WI38 (cell line): Measurements from ENCODE around the gene UNC13B.
"Not testable (repeated sequence)": the region's sequence is repeated elsewhere in the genome, so short reads cannot be mapped to it uniquely, and the experiment has no call there.

Experiments
- H3K4me3 ChIP-seq: 2 replicates; pipeline ENCODE4 v1.5.1; 2011; ENCODE audit warnings: low read depth, mild to moderate bottlenecking, control low read depth, low read length
- CTCF ChIP-seq: IDR thresholded peaks from 2 replicates; pipeline ENCODE4 v1.5.1; 2012; ENCODE audit warnings: low read depth, mild to moderate bottlenecking, control low read depth, low read length

UNC13B gene

GRCh38 chr9:35116898-35117551, 44.8 kb upstream of the UNC13B start:
- peak; percentile 88 for TF ChIP-seq CTCF
- H3K4me3 ChIP-seq = peak overlapping the region; percentile 74

- no peak for TF ChIP-seq CTCF
- H3K4me3 ChIP-seq = no peak overlapping the region
Observed at GRCh38 chr9:35134920-35135319, 26.9 kb upstream of the UNC13B start.

- no peak for TF ChIP-seq CTCF
- H3K4me3 ChIP-seq = no peak overlapping the region
Observed at GRCh38 chr9:35135988-35136387, 25.8 kb upstream of the UNC13B start.

- TF ChIP-seq CTCF = no peak
- no peak overlapping the region for H3K4me3 ChIP-seq
Observed at GRCh38 chr9:35136866-35137265, 24.9 kb upstream of the UNC13B start.

- no peak overlapping the region for H3K4me3 ChIP-seq
- no peak for TF ChIP-seq CTCF
Observed at GRCh38 chr9:35140093-35140492, 21.7 kb upstream of the UNC13B start.

- no peak overlapping the region for H3K4me3 ChIP-seq
Observed at GRCh38 chr9:35142037-35142436, 19.8 kb upstream of the UNC13B start.

GRCh38 chr9:35147941-35148563, 13.8 kb upstream of the UNC13B start:
- H3K4me3 ChIP-seq = not testable (repeated sequence)

More at GRCh38 chr9:35142037-35142436, 19.8 kb upstream of the UNC13B start:
- no peak for TF ChIP-seq CTCF

GRCh38 chr9:35152926-35153325, 8.9 kb upstream of the UNC13B start:
- no peak overlapping the region for H3K4me3 ChIP-seq
- no peak for TF ChIP-seq CTCF
